ENCODE results near the gene DMWD.

DMWD gene

DNA sequence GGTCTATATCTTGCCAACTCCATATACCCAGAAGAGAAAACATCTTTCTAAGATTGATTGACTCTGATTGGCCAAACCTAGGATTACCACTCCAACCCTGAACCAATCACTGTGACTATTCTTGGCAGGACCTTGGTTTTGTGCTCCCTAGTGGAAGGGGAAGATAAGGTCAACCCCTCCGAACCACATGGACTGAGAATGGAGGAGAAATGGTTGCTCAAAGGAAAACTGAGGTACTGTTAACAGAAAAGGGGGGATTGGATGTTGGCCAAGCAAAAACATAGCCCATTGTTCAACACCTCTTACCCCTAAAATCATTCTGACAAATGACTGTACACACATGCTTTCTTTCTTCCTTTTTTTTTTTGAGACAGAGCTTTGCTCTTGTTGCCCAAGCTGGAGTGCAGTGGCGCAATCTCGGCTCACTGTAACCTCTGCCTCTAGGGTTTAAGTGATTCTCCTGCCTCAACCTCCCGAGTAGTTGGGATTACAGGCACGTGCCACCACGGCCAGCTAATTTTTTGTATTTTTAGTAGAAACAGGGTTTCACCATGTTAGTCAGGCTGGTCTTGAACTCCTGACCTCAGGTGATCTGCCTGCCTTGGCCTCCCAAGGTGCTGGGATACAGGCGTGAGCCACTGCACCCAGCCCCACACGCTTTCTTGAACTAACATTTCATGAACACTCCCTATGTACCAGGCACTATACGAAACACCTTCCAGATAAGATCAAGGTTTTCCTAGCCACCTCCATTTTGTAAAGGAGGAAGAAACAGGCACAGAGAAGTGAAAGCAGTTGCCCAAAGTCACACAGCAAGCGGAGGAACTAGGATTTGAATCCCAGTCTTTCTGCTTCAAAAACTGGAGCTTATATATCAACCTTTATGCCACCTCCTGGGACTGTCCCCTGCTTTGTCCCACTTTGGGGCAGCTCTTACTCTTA, 52.9 kb downstream of the DMWD start:
- no peak overlapping the region for H3K9ac ChIP-seq (ENCODE audit: low read length)
- H3K36me3 ChIP-seq (ENCODE audit: control insufficient read depth, insufficient read depth, low read length) = no peaks in the 10 kb centered on the region
- H3K4me3 ChIP-seq (ENCODE audit: low read length) = no peak overlapping the region
- no peaks in the 10 kb centered on the region for H3K4me1 ChIP-seq (ENCODE audit: control insufficient read depth, insufficient read depth, low read length)
- H3K27ac ChIP-seq (ENCODE audit: low read depth, low read length) = no peak overlapping the region
- H3K27me3 ChIP-seq (ENCODE audit: control insufficient read depth, insufficient read depth, low read length) = no peaks in the 10 kb centered on the region

DNA sequence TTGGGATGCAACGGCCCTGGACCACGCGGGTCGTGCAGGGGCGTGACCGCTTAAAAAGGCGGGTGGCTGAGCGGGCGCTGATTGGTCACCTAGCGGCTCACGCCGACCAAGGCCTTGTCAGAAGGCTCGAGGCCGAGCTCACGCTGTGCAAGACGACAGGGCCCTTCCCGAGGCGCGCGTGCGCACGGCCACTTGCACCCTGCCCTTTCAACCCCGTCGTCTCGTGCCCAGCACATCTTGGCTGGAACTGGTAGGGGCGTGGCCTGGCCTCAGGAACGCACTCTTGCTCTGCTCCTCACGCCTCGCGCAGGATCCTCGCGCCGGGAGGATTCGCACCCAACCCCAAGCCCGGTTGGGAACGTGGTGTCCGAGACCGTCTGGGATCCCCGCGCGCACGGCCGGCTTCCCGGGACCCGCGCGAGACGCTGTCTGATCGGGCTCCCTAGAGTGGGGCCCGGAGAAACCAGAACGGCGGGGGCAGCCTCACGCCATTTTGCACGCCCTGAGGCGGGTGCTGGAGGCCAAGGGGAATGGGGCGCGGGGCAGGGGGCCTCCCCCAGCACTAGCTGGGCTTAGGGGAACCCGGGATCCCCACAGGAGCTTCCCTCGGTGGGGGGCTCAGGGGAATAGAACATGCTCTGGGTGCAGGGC, 59.4 kb downstream of the DMWD start, which contains the start of gene MEIOSIN:
MEIOSIN (plus strand) TSS at position 280 of the 651 bp plus-strand sequence. CDS start 1,938 bp downstream, outside the sequence.
- H3K4me1 ChIP-seq (ENCODE audit: control insufficient read depth, insufficient read depth, low read length) = peaks cover 8% of the 10 kb centered on the region
- no peak within 1 kb of the TSS for H3K4me3 ChIP-seq (ENCODE audit: low read length)
- no peak within 1 kb of the TSS for H3K27ac ChIP-seq (ENCODE audit: low read depth, low read length)
- no peak within 1 kb of the TSS for H3K9ac ChIP-seq (ENCODE audit: low read length)
- no peaks in the 10 kb centered on the region for H3K27me3 ChIP-seq (ENCODE audit: control insufficient read depth, insufficient read depth, low read length)
- no peaks in the 10 kb centered on the region for H3K36me3 ChIP-seq (ENCODE audit: control insufficient read depth, insufficient read depth, low read length)

All from rectal smooth muscle tissue (tissue), 1 donor.